RWPE2 (cell line): ENCODE measurements around the gene ZNF366.

Experiments used
- ATAC-seq: fragments of 200-7000 bp; cut with Tn5 transposase; 3 replicates; pipeline ENCODE4 v1.9.1; 2021; ENCODE audit warnings: low read depth
- DNase-seq: peaks from one replicate; pipeline ENCODE4 v3.0.0-alpha.2; 2020; ENCODE audit warnings: low spot score
- H3K27ac ChIP-seq: fragments of 450-650 bp; 2 replicates; pipeline ENCODE4 v1.5.1; 2017; ENCODE audit warnings: mild to moderate bottlenecking; ENCODE audit not compliant: poor library complexity, severe bottlenecking
- H3K27me3 ChIP-seq: fragments of 250-450 bp; sonication (Bioruptor Pico); 2 replicates; pipeline ENCODE4 v1.5.1; 2021; ENCODE audit warnings: mild to moderate bottlenecking, moderate library complexity; ENCODE audit not compliant: insufficient read depth, poor library complexity, severe bottlenecking
- H3K36me3 ChIP-seq: fragments of 250-450 bp; sonication (Bioruptor Pico); 2 replicates; pipeline ENCODE4 v1.5.1; 2020; ENCODE audit warnings: low read depth, mild to moderate bottlenecking, moderate library complexity
- H3K4me1 ChIP-seq: fragments of 250-450 bp; sonication (Bioruptor Pico); 2 replicates; pipeline ENCODE4 v1.5.1; 2021; ENCODE audit warnings: mild to moderate bottlenecking, moderate library complexity; ENCODE audit not compliant: insufficient read depth, poor library complexity, severe bottlenecking
- H3K4me3 ChIP-seq: fragments of 250-450 bp; sonication (Bioruptor Pico); 2 replicates; pipeline ENCODE4 v1.5.1; 2021; ENCODE audit warnings: mild to moderate bottlenecking, moderate library complexity; ENCODE audit not compliant: severe bottlenecking
- H3K9me3 ChIP-seq: fragments of 250-450 bp; sonication (Bioruptor Pico); 2 replicates; pipeline ENCODE4 v1.5.1; 2021; ENCODE audit warnings: mild to moderate bottlenecking, moderate library complexity; ENCODE audit not compliant: severe bottlenecking
- TF ChIP-seq, protein P1 (sequence below): fragments of 450-650 bp; IDR thresholded peaks from one replicate; pipeline ENCODE4 v1.5.1; 2017; ENCODE audit warnings: mild to moderate bottlenecking, moderate library complexity; ENCODE audit not compliant: poor library complexity, severe bottlenecking

ZNF366 gene

GRCh38 chr5:72531496-72532190 lies 24.4 kb upstream of the ZNF366 start:
- DNase-seq, result no peak
- Histone ChIP-seq H3K36me3 (no peaks in the 10 kb centered on the region), H3K27ac (no peak overlapping the region), H3K27me3 (no peaks in the 10 kb centered on the region), H3K9me3 (no peaks in the 10 kb centered on the region), H3K4me1 (no peaks in the 10 kb centered on the region), H3K4me3 (no peak overlapping the region)
- no peak for ATAC-seq
- TF ChIP-seq, protein P1, sequence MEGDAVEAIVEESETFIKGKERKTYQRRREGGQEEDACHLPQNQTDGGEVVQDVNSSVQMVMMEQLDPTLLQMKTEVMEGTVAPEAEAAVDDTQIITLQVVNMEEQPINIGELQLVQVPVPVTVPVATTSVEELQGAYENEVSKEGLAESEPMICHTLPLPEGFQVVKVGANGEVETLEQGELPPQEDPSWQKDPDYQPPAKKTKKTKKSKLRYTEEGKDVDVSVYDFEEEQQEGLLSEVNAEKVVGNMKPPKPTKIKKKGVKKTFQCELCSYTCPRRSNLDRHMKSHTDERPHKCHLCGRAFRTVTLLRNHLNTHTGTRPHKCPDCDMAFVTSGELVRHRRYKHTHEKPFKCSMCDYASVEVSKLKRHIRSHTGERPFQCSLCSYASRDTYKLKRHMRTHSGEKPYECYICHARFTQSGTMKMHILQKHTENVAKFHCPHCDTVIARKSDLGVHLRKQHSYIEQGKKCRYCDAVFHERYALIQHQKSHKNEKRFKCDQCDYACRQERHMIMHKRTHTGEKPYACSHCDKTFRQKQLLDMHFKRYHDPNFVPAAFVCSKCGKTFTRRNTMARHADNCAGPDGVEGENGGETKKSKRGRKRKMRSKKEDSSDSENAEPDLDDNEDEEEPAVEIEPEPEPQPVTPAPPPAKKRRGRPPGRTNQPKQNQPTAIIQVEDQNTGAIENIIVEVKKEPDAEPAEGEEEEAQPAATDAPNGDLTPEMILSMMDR, result no peak

- H3K4me3 ChIP-seq, result no peak overlapping the region
- H3K36me3 ChIP-seq, result no peaks in the 10 kb centered on the region
- H3K27me3 ChIP-seq, result no peaks in the 10 kb centered on the region
- TF ChIP-seq, protein P1, result no peak
- no peak overlapping the region for H3K27ac ChIP-seq
- DNase-seq, result no peak
- no peaks in the 10 kb centered on the region for H3K4me1 ChIP-seq
- no peak for ATAC-seq
- no peaks in the 10 kb centered on the region for H3K9me3 ChIP-seq
Measured at GRCh38 chr5:72530196-72530595, 23.0 kb upstream of the ZNF366 start.

- no peaks in the 10 kb centered on the region for H3K9me3 ChIP-seq
- H3K27me3 ChIP-seq, result no peaks in the 10 kb centered on the region
- TF ChIP-seq, protein P1, result no peak
- H3K4me3 ChIP-seq, result no peak overlapping the region
- no peak overlapping the region for H3K27ac ChIP-seq
- no peak for ATAC-seq
- DNase-seq, result no peak
- H3K36me3 ChIP-seq, result no peaks in the 10 kb centered on the region
- no peaks in the 10 kb centered on the region for H3K4me1 ChIP-seq
Measured at GRCh38 chr5:72529383-72529782, 22.2 kb upstream of the ZNF366 start.

GRCh38 chr5:72525816-72526215 lies 18.6 kb upstream of the ZNF366 start:
- Histone ChIP-seq H3K4me3 (no peak overlapping the region), H3K27ac (no peak overlapping the region), H3K9me3 (peaks cover 6% of the 10 kb centered on the region), H3K4me1 (no peaks in the 10 kb centered on the region), H3K27me3 (no peaks in the 10 kb centered on the region), H3K36me3 (no peaks in the 10 kb centered on the region)
- DNase-seq (no peak), ATAC-seq (peak; percentile 75)
- TF ChIP-seq, protein P1, result no peak

- TF ChIP-seq, protein P1, result peak; percentile 85
- Histone ChIP-seq H3K27ac (no peak overlapping the region), H3K4me3 (no peak overlapping the region), H3K36me3 (no peaks in the 10 kb centered on the region), H3K4me1 (no peaks in the 10 kb centered on the region), H3K27me3 (no peaks in the 10 kb centered on the region), H3K9me3 (peaks cover 6% of the 10 kb centered on the region)
- DNase-seq (no peak), ATAC-seq (peak; percentile 63; the same call in 1 of the 3 replicates)
Measured at GRCh38 chr5:72523960-72524582, 16.9 kb upstream of the ZNF366 start.
